Activated naive CD8-positive, alpha-beta T cell treated with anti-CD3 and anti-CD28 coated beads, Interleukin-2, amount 50 U/mL, for 24 hours (primary cell): ENCODE measurements around the gene NDUFAF4.
"Not testable (repeated sequence)": the region's sequence is repeated elsewhere in the genome, so short reads cannot be mapped to it uniquely, and the experiment has no call there.

ENCODE experiments used
- ATAC-seq: fragments of 150-1000 bp; cut with Tn5 transposase; one replicate; pipeline ENCODE4 v1.10.0; 2021
- DNase-seq: peaks from one replicate; pipeline ENCODE4 v3.0.0; 2021
- H3K27ac Mint-ChIP-seq: one replicate; pipeline ENCODE4 v1.8.0; 2021; ENCODE audit warnings: mild to moderate bottlenecking, mixed read lengths
- H3K27me3 Mint-ChIP-seq: one replicate; pipeline ENCODE4 v1.8.0; 2021; ENCODE audit warnings: mixed read lengths
- H3K36me3 Mint-ChIP-seq: one replicate; pipeline ENCODE4 v1.8.0; 2021; ENCODE audit warnings: low read depth, mixed read lengths
- H3K4me1 Mint-ChIP-seq: one replicate; pipeline ENCODE4 v1.8.0; 2021; ENCODE audit warnings: mixed read lengths
- H3K4me3 Mint-ChIP-seq: one replicate; pipeline ENCODE4 v1.8.0; 2021; ENCODE audit warnings: mild to moderate bottlenecking, moderate library complexity, mixed read lengths
- H3K9me3 Mint-ChIP-seq: one replicate; pipeline ENCODE4 v1.8.0; 2021; ENCODE audit warnings: mixed read lengths

The NDUFAF4 gene

GRCh38 chr6:96917098-96917497, 19.4 kb upstream of the NDUFAF4 start:
- ATAC-seq (no peak), DNase-seq (no peak)
- peaks cover 20% of the 10 kb centered on the region for H3K27me3 Mint-ChIP-seq
- no peak overlapping the region for H3K27ac Mint-ChIP-seq
- H3K36me3 Mint-ChIP-seq = no peaks in the 10 kb centered on the region
- peaks cover 11% of the 10 kb centered on the region for H3K4me1 Mint-ChIP-seq
- H3K9me3 Mint-ChIP-seq = no peaks in the 10 kb centered on the region
- no peak overlapping the region for H3K4me3 Mint-ChIP-seq

- H3K4me3 Mint-ChIP-seq = no peak overlapping the region
- no peaks in the 10 kb centered on the region for H3K4me1 Mint-ChIP-seq
- ATAC-seq = no peak
- no peaks in the 10 kb centered on the region for H3K9me3 Mint-ChIP-seq
- H3K27me3 Mint-ChIP-seq = peaks cover 33% of the 10 kb centered on the region
- no peak for DNase-seq
- H3K36me3 Mint-ChIP-seq = no peaks in the 10 kb centered on the region
- no peak overlapping the region for H3K27ac Mint-ChIP-seq
Measured at GRCh38 chr6:96913621-96914020, 15.9 kb upstream of the NDUFAF4 start.

- Mint-ChIP-seq H3K36me3 (no peaks in the 10 kb centered on the region), H3K4me1 (peaks cover 14% of the 10 kb centered on the region), H3K4me3 (no peak overlapping the region), H3K9me3 (no peaks in the 10 kb centered on the region), H3K27ac (no peak overlapping the region), H3K27me3 (peaks cover 36% of the 10 kb centered on the region)
- ATAC-seq = no peak
- no peak for DNase-seq
Measured at GRCh38 chr6:96911751-96912150, 14.1 kb upstream of the NDUFAF4 start.

GRCh38 chr6:96911171-96911570, 13.5 kb upstream of the NDUFAF4 start:
- no peak overlapping the region for H3K4me3 Mint-ChIP-seq
- H3K9me3 Mint-ChIP-seq = no peaks in the 10 kb centered on the region
- DNase-seq (no peak), ATAC-seq (no peak)
- peaks cover 36% of the 10 kb centered on the region for H3K27me3 Mint-ChIP-seq
- H3K27ac Mint-ChIP-seq = no peak overlapping the region
- H3K4me1 Mint-ChIP-seq = peaks cover 20% of the 10 kb centered on the region
- no peaks in the 10 kb centered on the region for H3K36me3 Mint-ChIP-seq

GRCh38 chr6:96909811-96910210, 12.1 kb upstream of the NDUFAF4 start:
- H3K9me3 Mint-ChIP-seq = no peaks in the 10 kb centered on the region
- peaks cover 30% of the 10 kb centered on the region for H3K27me3 Mint-ChIP-seq
- no peak overlapping the region for H3K4me3 Mint-ChIP-seq
- H3K4me1 Mint-ChIP-seq = peaks cover 22% of the 10 kb centered on the region
- H3K27ac Mint-ChIP-seq = no peak overlapping the region
- no peaks in the 10 kb centered on the region for H3K36me3 Mint-ChIP-seq
- DNase-seq (no peak), ATAC-seq (no peak)

GRCh38 chr6:96907498-96907897, 9.8 kb upstream of the NDUFAF4 start:
- Mint-ChIP-seq H3K4me3 (no peak overlapping the region), H3K27me3 (peaks cover 21% of the 10 kb centered on the region), H3K9me3 (no peaks in the 10 kb centered on the region), H3K27ac (no peak overlapping the region), H3K36me3 (no peaks in the 10 kb centered on the region), H3K4me1 (peaks cover 22% of the 10 kb centered on the region)
- DNase-seq (peak; percentile 25), ATAC-seq (peak; percentile 100)

GRCh38 chr6:96900873-96901272, 3.2 kb upstream of the NDUFAF4 start:
- H3K9me3 Mint-ChIP-seq = no peaks in the 10 kb centered on the region
- peaks cover 23% of the 10 kb centered on the region for H3K4me1 Mint-ChIP-seq
- ATAC-seq = no peak
- DNase-seq = no peak
- H3K36me3 Mint-ChIP-seq = peaks cover 5% of the 10 kb centered on the region
- H3K4me3 Mint-ChIP-seq = no peak overlapping the region
- peaks cover 13% of the 10 kb centered on the region for H3K27me3 Mint-ChIP-seq
- H3K27ac Mint-ChIP-seq = no peak overlapping the region

- Mint-ChIP-seq H3K4me1 (peaks cover 36% of the 10 kb centered on the region), H3K27ac (no peak overlapping the region), H3K9me3 (no peaks in the 10 kb centered on the region), H3K27me3 (peaks cover 11% of the 10 kb centered on the region), H3K36me3 (peaks cover 15% of the 10 kb centered on the region), H3K4me3 (no peak overlapping the region)
- ATAC-seq (no peak), DNase-seq (no peak)
Measured at GRCh38 chr6:96899451-96899998, 1.8 kb upstream of the NDUFAF4 start.

GRCh38 chr6:96899019-96899418, 1.3 kb upstream of the NDUFAF4 start:
- no peak for DNase-seq
- peaks cover 38% of the 10 kb centered on the region for H3K4me1 Mint-ChIP-seq
- H3K9me3 Mint-ChIP-seq = no peaks in the 10 kb centered on the region
- H3K27ac Mint-ChIP-seq = no peak overlapping the region
- H3K27me3 Mint-ChIP-seq = peaks cover 11% of the 10 kb centered on the region
- no peak for ATAC-seq
- H3K4me3 Mint-ChIP-seq = no peak overlapping the region
- H3K36me3 Mint-ChIP-seq = peaks cover 18% of the 10 kb centered on the region

GRCh38 chr6:96898241-96898851, 655 bp upstream of the NDUFAF4 start:
- peaks cover 11% of the 10 kb centered on the region for H3K27me3 Mint-ChIP-seq
- H3K9me3 Mint-ChIP-seq = no peaks in the 10 kb centered on the region
- H3K4me1 Mint-ChIP-seq = peaks cover 40% of the 10 kb centered on the region
- peak overlapping the region; percentile 86 for H3K4me3 Mint-ChIP-seq
- ATAC-seq (no peak), DNase-seq (no peak)
- H3K36me3 Mint-ChIP-seq = peaks cover 20% of the 10 kb centered on the region
- H3K27ac Mint-ChIP-seq = peak overlapping the region; percentile 92

- Mint-ChIP-seq H3K9me3 (no peaks in the 10 kb centered on the region), H3K4me1 (peaks cover 12% of the 10 kb centered on the region), H3K27me3 (no peaks in the 10 kb centered on the region), H3K36me3 (peaks cover 22% of the 10 kb centered on the region), H3K27ac (no peak overlapping the region), H3K4me3 (no peak overlapping the region)
- no peak for DNase-seq
- no peak for ATAC-seq
Measured at GRCh38 chr6:96889146-96889545, 8.5 kb downstream of the NDUFAF4 start.

GRCh38 chr6:96888745-96889144, 8.9 kb downstream of the NDUFAF4 start:
- Mint-ChIP-seq H3K4me1 (peaks cover 9% of the 10 kb centered on the region), H3K27me3 (no peaks in the 10 kb centered on the region), H3K4me3 (no peak overlapping the region), H3K9me3 (no peaks in the 10 kb centered on the region), H3K36me3 (peaks cover 19% of the 10 kb centered on the region), H3K27ac (no peak overlapping the region)
- ATAC-seq = no peak
- no peak for DNase-seq

- no peaks in the 10 kb centered on the region for H3K9me3 Mint-ChIP-seq
- H3K36me3 Mint-ChIP-seq = peaks cover 16% of the 10 kb centered on the region
- no peaks in the 10 kb centered on the region for H3K27me3 Mint-ChIP-seq
- no peak overlapping the region for H3K27ac Mint-ChIP-seq
- no peak for DNase-seq
- H3K4me3 Mint-ChIP-seq = no peak overlapping the region
- H3K4me1 Mint-ChIP-seq = peaks cover 9% of the 10 kb centered on the region
- ATAC-seq = no peak
Measured at GRCh38 chr6:96886519-96886918, 11.2 kb downstream of the NDUFAF4 start.

GRCh38 chr6:96885187-96885631, 12.5 kb downstream of the NDUFAF4 start:
- not testable (repeated sequence) for H3K4me1 Mint-ChIP-seq, H3K27me3 Mint-ChIP-seq, H3K9me3 Mint-ChIP-seq, DNase-seq, H3K36me3 Mint-ChIP-seq, H3K27ac Mint-ChIP-seq, H3K4me3 Mint-ChIP-seq
- peak; percentile 75 for ATAC-seq

- no peak overlapping the region for H3K4me3 Mint-ChIP-seq
- H3K9me3 Mint-ChIP-seq = no peaks in the 10 kb centered on the region
- H3K27ac Mint-ChIP-seq = no peak overlapping the region
- no peaks in the 10 kb centered on the region for H3K36me3 Mint-ChIP-seq
- no peaks in the 10 kb centered on the region for H3K4me1 Mint-ChIP-seq
- no peak for DNase-seq
- ATAC-seq = no peak
- no peaks in the 10 kb centered on the region for H3K27me3 Mint-ChIP-seq
Measured at GRCh38 chr6:96878143-96878542, 19.5 kb downstream of the NDUFAF4 start.
